ENCODE measurements around the gene CLPSL2. TPM values are rescaled to one million over a fixed set of nuclear protein-coding genes. Genes with fewer than 3 reads are reported as not detected.

The CLPSL2 gene
- total RNA-seq, 1 donor, result not detected

DNA sequence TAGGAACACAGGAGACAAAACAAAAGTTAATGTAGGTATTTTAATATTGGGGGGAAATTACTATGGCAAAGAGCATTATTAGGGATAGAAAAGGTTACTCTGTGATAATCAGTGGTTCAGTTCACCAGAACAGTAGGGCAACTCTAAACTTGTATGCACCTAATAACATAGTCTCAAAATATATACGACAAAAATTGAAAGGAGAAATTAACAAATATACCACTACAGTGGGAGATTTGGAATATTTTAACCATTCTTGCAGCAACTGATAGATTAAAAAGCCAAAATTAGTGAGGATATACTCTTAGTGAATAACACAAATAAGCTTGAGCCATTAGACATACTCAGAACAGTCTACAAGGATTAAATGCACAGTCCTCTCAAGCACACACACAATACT lies 28.5 kb upstream of the CLPSL2 start:
- H2AFZ ChIP-seq (ENCODE audit: low read length), result no peak overlapping the region
- DNase-seq (ENCODE audit: insufficient read length, low spot score, missing footprints), result no peak
- no peaks in the 10 kb centered on the region for H3K79me2 ChIP-seq (ENCODE audit: insufficient read depth, low read length)
- no peak overlapping the region for H3K4me2 ChIP-seq (ENCODE audit: insufficient read depth, low read length)
- peaks cover 7% of the 10 kb centered on the region for H3K27me3 ChIP-seq (ENCODE audit: insufficient read depth, low read length)
- no peak overlapping the region for H3K4me3 ChIP-seq (ENCODE audit: insufficient read depth, low read length)
- TF ChIP-seq, protein P1, sequence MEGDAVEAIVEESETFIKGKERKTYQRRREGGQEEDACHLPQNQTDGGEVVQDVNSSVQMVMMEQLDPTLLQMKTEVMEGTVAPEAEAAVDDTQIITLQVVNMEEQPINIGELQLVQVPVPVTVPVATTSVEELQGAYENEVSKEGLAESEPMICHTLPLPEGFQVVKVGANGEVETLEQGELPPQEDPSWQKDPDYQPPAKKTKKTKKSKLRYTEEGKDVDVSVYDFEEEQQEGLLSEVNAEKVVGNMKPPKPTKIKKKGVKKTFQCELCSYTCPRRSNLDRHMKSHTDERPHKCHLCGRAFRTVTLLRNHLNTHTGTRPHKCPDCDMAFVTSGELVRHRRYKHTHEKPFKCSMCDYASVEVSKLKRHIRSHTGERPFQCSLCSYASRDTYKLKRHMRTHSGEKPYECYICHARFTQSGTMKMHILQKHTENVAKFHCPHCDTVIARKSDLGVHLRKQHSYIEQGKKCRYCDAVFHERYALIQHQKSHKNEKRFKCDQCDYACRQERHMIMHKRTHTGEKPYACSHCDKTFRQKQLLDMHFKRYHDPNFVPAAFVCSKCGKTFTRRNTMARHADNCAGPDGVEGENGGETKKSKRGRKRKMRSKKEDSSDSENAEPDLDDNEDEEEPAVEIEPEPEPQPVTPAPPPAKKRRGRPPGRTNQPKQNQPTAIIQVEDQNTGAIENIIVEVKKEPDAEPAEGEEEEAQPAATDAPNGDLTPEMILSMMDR (IDR thresholded peaks at IDR 0.05; ENCODE audit: extremely low read depth, low read depth, low read length), result no peak
- no peak overlapping the region for H3K27ac ChIP-seq (ENCODE audit: low read depth, low read length)
- H3K4me1 ChIP-seq (ENCODE audit: insufficient read depth, low read length), result no peaks in the 10 kb centered on the region
- H3K9me3 ChIP-seq (ENCODE audit: low read depth, low read length), result no peaks in the 10 kb centered on the region
- H3K36me3 ChIP-seq (ENCODE audit: insufficient read depth, low read length), result no peaks in the 10 kb centered on the region
- H4K20me1 ChIP-seq (ENCODE audit: insufficient read depth, low read length), result no peaks in the 10 kb centered on the region

DNA sequence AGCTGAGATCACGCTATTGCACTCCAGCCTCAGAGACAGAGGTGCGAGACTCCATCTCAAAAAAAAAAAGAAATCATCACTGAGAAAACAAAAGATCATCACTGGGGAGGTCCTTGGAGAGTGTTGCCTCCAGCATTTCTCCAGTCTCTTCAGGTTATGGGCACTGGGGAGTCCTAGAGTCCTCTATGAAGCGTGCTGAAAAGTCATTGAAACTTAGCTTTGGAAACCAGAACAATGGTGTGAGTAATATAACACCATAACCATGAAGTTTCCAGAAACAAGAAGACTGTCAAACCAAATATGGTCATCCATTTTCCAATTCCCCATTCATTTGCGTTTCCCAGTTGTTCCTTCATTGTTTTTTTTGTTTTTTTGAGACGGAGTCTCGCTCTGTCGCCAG lies 25.8 kb upstream of the CLPSL2 start:
- H3K4me2 ChIP-seq (ENCODE audit: insufficient read depth, low read length), result no peak overlapping the region
- H3K4me1 ChIP-seq (ENCODE audit: insufficient read depth, low read length), result no peaks in the 10 kb centered on the region
- no peaks in the 10 kb centered on the region for H3K79me2 ChIP-seq (ENCODE audit: insufficient read depth, low read length)
- H3K36me3 ChIP-seq (ENCODE audit: insufficient read depth, low read length), result no peaks in the 10 kb centered on the region
- no peak overlapping the region for H3K4me3 ChIP-seq (ENCODE audit: insufficient read depth, low read length)
- peaks cover 7% of the 10 kb centered on the region for H3K27me3 ChIP-seq (ENCODE audit: insufficient read depth, low read length)
- no peaks in the 10 kb centered on the region for H3K9me3 ChIP-seq (ENCODE audit: low read depth, low read length)
- H4K20me1 ChIP-seq (ENCODE audit: insufficient read depth, low read length), result no peaks in the 10 kb centered on the region
- TF ChIP-seq, protein P1 (IDR thresholded peaks at IDR 0.05; ENCODE audit: extremely low read depth, low read depth, low read length), result no peak
- no peak overlapping the region for H3K27ac ChIP-seq (ENCODE audit: low read depth, low read length)
- DNase-seq (ENCODE audit: insufficient read length, low spot score, missing footprints), result no peak
- no peak overlapping the region for H2AFZ ChIP-seq (ENCODE audit: low read length)

DNA sequence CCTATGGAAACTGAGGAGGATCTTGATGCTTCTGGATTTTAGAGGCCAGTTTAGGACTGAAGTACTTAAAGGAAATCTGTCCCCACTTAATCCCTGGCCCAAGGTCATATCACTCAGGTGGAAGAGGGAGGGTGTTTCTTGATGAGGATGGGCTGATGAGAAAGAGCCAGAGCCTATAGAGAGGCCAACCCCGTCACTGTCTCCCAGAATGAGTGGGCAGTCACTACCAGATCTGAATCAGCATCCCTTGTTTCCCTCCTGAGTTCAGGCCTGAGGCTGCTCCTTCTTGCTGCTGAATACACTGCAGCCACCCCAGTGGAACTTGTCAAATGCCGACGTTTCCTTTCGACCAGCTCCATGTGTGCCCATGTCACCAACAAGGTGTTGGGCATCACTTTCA lies 24.8 kb upstream of the CLPSL2 start:
- H3K27me3 ChIP-seq (ENCODE audit: insufficient read depth, low read length), result peaks cover 7% of the 10 kb centered on the region
- H3K27ac ChIP-seq (ENCODE audit: low read depth, low read length), result no peak overlapping the region
- no peak overlapping the region for H3K4me3 ChIP-seq (ENCODE audit: insufficient read depth, low read length)
- H3K9me3 ChIP-seq (ENCODE audit: low read depth, low read length), result no peaks in the 10 kb centered on the region
- TF ChIP-seq, protein P1 (IDR thresholded peaks at IDR 0.05; ENCODE audit: extremely low read depth, low read depth, low read length), result no peak
- no peak overlapping the region for H2AFZ ChIP-seq (ENCODE audit: low read length)
- no peak overlapping the region for H3K4me2 ChIP-seq (ENCODE audit: insufficient read depth, low read length)
- H3K4me1 ChIP-seq (ENCODE audit: insufficient read depth, low read length), result no peaks in the 10 kb centered on the region
- no peaks in the 10 kb centered on the region for H3K36me3 ChIP-seq (ENCODE audit: insufficient read depth, low read length)
- H4K20me1 ChIP-seq (ENCODE audit: insufficient read depth, low read length), result no peaks in the 10 kb centered on the region
- no peak for DNase-seq (ENCODE audit: insufficient read length, low spot score, missing footprints)
- H3K79me2 ChIP-seq (ENCODE audit: insufficient read depth, low read length), result no peaks in the 10 kb centered on the region

DNA sequence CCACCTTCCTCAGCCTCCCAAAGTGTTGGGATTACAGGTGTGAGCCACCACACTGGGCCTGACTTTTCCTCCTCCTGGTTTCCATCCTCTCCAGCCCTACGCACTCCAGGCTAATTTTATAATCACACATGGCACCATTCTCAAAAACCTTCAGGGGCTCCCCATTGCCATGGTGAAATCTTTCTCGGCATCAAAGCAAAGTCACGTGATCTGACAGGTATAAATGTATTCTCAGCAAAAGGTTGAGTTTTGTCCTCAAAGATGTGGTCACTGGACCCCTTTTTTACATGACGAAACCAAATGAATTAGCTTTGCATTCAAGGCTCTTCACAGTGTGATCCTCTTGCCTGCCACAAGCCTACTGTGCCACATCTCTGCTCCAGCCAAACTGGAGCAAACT lies 24.1 kb upstream of the CLPSL2 start:
- no peak for DNase-seq (ENCODE audit: insufficient read length, low spot score, missing footprints)
- Histone ChIP-seq H4K20me1 (ENCODE audit: insufficient read depth, low read length) (no peaks in the 10 kb centered on the region), H3K27me3 (ENCODE audit: insufficient read depth, low read length) (peaks cover 7% of the 10 kb centered on the region), H3K4me2 (ENCODE audit: insufficient read depth, low read length) (no peak overlapping the region), H3K79me2 (ENCODE audit: insufficient read depth, low read length) (no peaks in the 10 kb centered on the region), H3K36me3 (ENCODE audit: insufficient read depth, low read length) (no peaks in the 10 kb centered on the region), H3K4me1 (ENCODE audit: insufficient read depth, low read length) (no peaks in the 10 kb centered on the region), H3K4me3 (ENCODE audit: insufficient read depth, low read length) (no peak overlapping the region), H3K27ac (ENCODE audit: low read depth, low read length) (no peak overlapping the region), H3K9me3 (ENCODE audit: low read depth, low read length) (no peaks in the 10 kb centered on the region), H2AFZ (ENCODE audit: low read length) (no peak overlapping the region)
- TF ChIP-seq, protein P1 (IDR thresholded peaks at IDR 0.05; ENCODE audit: extremely low read depth, low read depth, low read length), result no peak

Measured in osteoblast (primary cell).